ENCODE measurements around the gene CLEC3A. TPM values are rescaled to one million over a fixed set of nuclear protein-coding genes. Genes with fewer than 3 reads are reported as not detected.

The CLEC3A gene
- total RNA-seq, 4 donors from 2014 or later = not detected

DNA sequence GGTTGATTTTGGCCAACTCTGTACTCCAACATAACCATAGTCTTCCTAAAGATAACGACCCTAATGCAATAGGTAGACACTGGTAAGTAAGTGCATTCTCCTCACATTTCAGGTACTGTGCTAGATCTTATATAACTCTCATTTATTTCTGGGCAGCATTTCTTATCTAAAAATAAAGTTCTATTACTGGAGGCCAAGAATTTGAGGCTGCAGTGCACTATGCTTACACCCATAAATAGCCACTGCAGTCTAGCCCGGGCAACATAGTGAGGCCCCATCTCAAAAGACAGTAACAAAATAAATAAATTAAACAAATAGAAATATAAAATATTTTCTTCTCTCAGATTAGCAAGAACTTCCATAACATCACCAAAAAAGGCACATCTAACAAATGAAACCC lies 12.7 kb downstream of the CLEC3A start:
- intact Hi-C loops (cut with DNase I; ENCODE audit: low total_unique reads) (no loop called here), in situ Hi-C loops (cut with MboI; ENCODE audit: low pct_ligation_motif_present in 1 of 4, low pct_unique_long_range_greater_than_20kb in 1 of 4, low sequenced_read_pairs in 3 of 4) (no loop called here)
- 33 to 65% methylated on average over 2 of the region's 2 CpGs for WGBS, 2 donors (ENCODE audit: low coverage in 1 of 2)

GRCh38 chr16:78040396-78040795 lies 18.0 kb downstream of the CLEC3A start:
- TF ChIP-seq POLR2A (IDR thresholded peaks at IDR 0.05) (no peak), CTCF (IDR thresholded peaks at IDR 0.05) (no peak), POLR2AphosphoS5 (IDR thresholded peaks at IDR 0.05) (no peak), EP300 (IDR thresholded peaks at IDR 0.05; ENCODE audit: low read depth) (no peak)
- Histone ChIP-seq H3K27ac (no peak overlapping the region), H3K9me3 (no peaks in the 10 kb centered on the region), H3K27me3 (no peaks in the 10 kb centered on the region), H3K4me3 (no peak overlapping the region), H3K4me1 (no peaks in the 10 kb centered on the region), H3K36me3 (no peaks in the 10 kb centered on the region)
- in situ Hi-C loops (cut with MboI; ENCODE audit: low pct_ligation_motif_present in 1 of 4, low pct_unique_long_range_greater_than_20kb in 1 of 4, low sequenced_read_pairs in 3 of 4) = no loop called here
- no peak for DNase-seq
- intact Hi-C loops (cut with DNase I; ENCODE audit: low total_unique reads) = no loop called here

More for the DNA sequence above, 12.7 kb downstream of the CLEC3A start:
- H3K9me3 ChIP-seq = no peaks in the 10 kb centered on the region
- no peaks in the 10 kb centered on the region for H3K27me3 ChIP-seq
- H3K4me3 ChIP-seq = no peak overlapping the region
- H3K36me3 ChIP-seq = no peaks in the 10 kb centered on the region
- DNase-seq = no peak
- H3K4me1 ChIP-seq = no peaks in the 10 kb centered on the region
- TF ChIP-seq POLR2A (IDR thresholded peaks at IDR 0.05) (no peak), CTCF (IDR thresholded peaks at IDR 0.05) (no peak), EP300 (IDR thresholded peaks at IDR 0.05; ENCODE audit: low read depth) (no peak), POLR2AphosphoS5 (IDR thresholded peaks at IDR 0.05) (no peak)
- H3K27ac ChIP-seq = no peak overlapping the region

DNA sequence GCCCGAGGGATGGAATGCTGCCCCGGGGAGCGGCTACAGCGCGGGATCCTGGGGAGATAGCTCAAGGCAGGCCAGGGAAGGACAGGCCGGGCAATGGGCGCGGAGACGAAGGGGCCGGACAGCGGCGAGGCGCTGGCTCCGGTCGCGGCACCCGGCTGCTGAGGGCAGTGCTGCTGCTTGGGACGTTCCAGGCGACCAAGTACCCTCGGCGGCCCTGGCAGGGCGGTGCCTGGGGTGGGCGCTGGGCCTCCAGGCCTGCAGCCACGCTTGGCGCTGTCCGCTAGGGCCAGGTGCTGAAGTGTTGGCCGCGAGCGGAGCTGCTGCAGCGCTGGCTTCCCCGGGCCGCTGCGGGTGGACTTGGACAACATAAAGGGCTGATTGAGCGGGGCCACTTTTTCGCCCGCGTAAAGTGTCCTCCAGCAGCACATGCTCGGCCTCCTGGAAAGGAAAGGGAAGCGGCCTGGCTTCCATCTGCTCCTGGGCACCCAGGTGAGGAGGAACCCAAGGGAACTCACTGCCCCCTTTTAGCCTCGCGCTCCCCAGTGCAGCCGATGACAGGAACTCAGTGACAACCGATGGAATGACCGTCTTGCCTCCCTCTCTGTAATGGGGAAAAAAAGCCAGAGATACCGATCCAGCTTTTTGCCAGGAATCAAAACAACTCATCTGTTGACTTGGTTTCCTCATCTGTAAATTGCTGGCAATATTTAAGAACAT lies 23.7 kb downstream of the CLEC3A start:
- no peak overlapping the region for H3K27ac ChIP-seq
- H3K36me3 ChIP-seq = no peaks in the 10 kb centered on the region
- H3K4me3 ChIP-seq = no peak overlapping the region
- no peaks in the 10 kb centered on the region for H3K9me3 ChIP-seq
- no peak for TF ChIP-seq POLR2A (IDR thresholded peaks at IDR 0.05)
- no peak for TF ChIP-seq CTCF (IDR thresholded peaks at IDR 0.05)
- no peak for TF ChIP-seq POLR2AphosphoS5 (IDR thresholded peaks at IDR 0.05)
- no peak for TF ChIP-seq EP300 (IDR thresholded peaks at IDR 0.05; ENCODE audit: low read depth)
- intact Hi-C loops (cut with DNase I; ENCODE audit: low total_unique reads) = no loop called here
- peaks cover 4% of the 10 kb centered on the region for H3K27me3 ChIP-seq
- DNase-seq = peak; percentile 41
- 36 to 38% methylated on average over 3 to 20 of the region's 45 CpGs for whole genome bisulfite sequencing, 2 donors (ENCODE audit: low coverage in 1 of 2)
- H3K4me1 ChIP-seq = peaks cover 0 to 3% (median 0%) of the 10 kb centered on the region in 4 donors
- in situ Hi-C loops (cut with MboI; ENCODE audit: low pct_ligation_motif_present in 1 of 4, low pct_unique_long_range_greater_than_20kb in 1 of 4, low sequenced_read_pairs in 3 of 4) = no loop called here

DNA sequence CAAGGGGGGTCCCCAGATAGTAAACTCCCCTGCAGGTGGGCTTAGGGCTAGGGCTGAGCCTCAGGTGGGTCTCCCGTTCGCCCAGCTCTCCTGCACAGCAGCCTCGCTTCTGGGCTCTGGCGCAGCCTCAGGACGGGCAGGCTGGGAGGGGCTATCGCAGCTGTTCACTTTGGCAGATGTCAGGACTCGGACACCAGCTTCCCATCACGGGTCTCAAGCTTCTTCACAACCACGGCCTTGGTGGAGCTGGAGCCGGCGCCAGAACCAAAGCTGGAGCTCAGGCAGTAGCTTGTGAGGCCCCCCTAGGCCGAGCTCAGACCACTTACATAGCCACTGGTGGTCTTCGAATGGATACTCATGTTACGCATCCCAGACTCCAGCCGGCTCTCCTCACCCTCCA lies 26.0 kb downstream of the CLEC3A start:
- Histone ChIP-seq H3K36me3 (no peaks in the 10 kb centered on the region), H3K27me3 (peaks cover 4% of the 10 kb centered on the region), H3K27ac (no peak overlapping the region), H3K4me1 (peaks cover 0 to 3% (median 0%) of the 10 kb centered on the region in 4 donors), H3K9me3 (no peaks in the 10 kb centered on the region), H3K4me3 (no peak overlapping the region)
- DNase-seq = no peak
- in situ Hi-C loops (cut with MboI; ENCODE audit: low pct_ligation_motif_present in 1 of 4, low pct_unique_long_range_greater_than_20kb in 1 of 4, low sequenced_read_pairs in 3 of 4) = no loop called here
- intact Hi-C loops (cut with DNase I; ENCODE audit: low total_unique reads) = no loop called here
- WGBS, 2 donors (ENCODE audit: low coverage in 1 of 2) = 83% methylated on average over 15 of the region's 15 CpGs; no CpG with 5 or more reads in 1 of the 2 donors
- TF ChIP-seq POLR2AphosphoS5 (IDR thresholded peaks at IDR 0.05) (no peak), CTCF (IDR thresholded peaks at IDR 0.05) (no peak)

Measured in transverse colon (tissue), 4 donors.